Thoracic aorta (tissue), 2 donors: Measurements from ENCODE around the gene ABCG1. TPM values are rescaled to one million over a fixed set of nuclear protein-coding genes. Genes with fewer than 3 reads are reported as not detected.

Source experiments
- ATAC-seq: fragments of 150-250 bp; one replicate; pipeline ENCODE4 v1.8.0; 2017; ENCODE audit warnings: low read depth; ENCODE audit not compliant: insufficient number of reproducible peaks, low FRiP score
- DNase-seq: peaks from one replicate; pipeline ENCODE4 v3.0.0-alpha.2; 2020; ENCODE audit warnings: low spot score
- H3K27ac ChIP-seq, 2 donors: fragments of 200-600 bp; sonication (generic); 1 replicate in 1 of 2; 2 replicates in 1 of 2; pipeline ENCODE4 v1.5.1; 2016; ENCODE audit warnings: mild to moderate bottlenecking in 2 of 2, moderate library complexity in 2 of 2
- H3K27me3 ChIP-seq: fragments of 200-600 bp; sonication (generic); replicated peaks from 2 replicates; pipeline ENCODE4 v1.6.0; 2016; ENCODE audit warnings: mild to moderate bottlenecking; ENCODE audit not compliant: insufficient read depth
- H3K36me3 ChIP-seq: fragments of 200-600 bp; sonication (generic); one replicate; pipeline ENCODE4 v1.5.1; 2016
- H3K4me1 ChIP-seq, 2 donors: fragments of 200-600 bp; sonication (generic); 1 replicate in 1 of 2; 2 replicates in 1 of 2; pipeline versions ENCODE4 v1.5.1 to v1.6.0; 2016; ENCODE audit warnings: low read depth in 2 of 2, mild to moderate bottlenecking in 1 of 2; ENCODE audit not compliant: control insufficient read depth in 1 of 2
- H3K4me3 ChIP-seq: fragments of 200-600 bp; sonication (generic); 2 replicates; pipeline ENCODE4 v1.5.1; 2016; ENCODE audit warnings: mild to moderate bottlenecking
- H3K9me3 ChIP-seq: fragments of 200-600 bp; sonication (generic); 2 replicates; pipeline ENCODE4 v1.5.1; 2016
- total RNA-seq, 2 donors: library from RNA; depleted of rRNA; stranded (reverse); fragments of >200 nt; gene quantifications; one replicate each; pipeline versions ENCODE4 v1.1.0 to v1.2.3, GENCODE V29; 2016
- TF ChIP-seq, protein P1 (sequence below): fragments of 200-600 bp; sonication (generic); IDR thresholded peaks from one replicate; pipeline ENCODE4 v1.5.1; 2019; ENCODE audit warnings: antibody characterized with exemption

Gene ABCG1
- total RNA-seq, 2 donors from 2014 or later: 15.6 to 20.6 TPM

DNA sequence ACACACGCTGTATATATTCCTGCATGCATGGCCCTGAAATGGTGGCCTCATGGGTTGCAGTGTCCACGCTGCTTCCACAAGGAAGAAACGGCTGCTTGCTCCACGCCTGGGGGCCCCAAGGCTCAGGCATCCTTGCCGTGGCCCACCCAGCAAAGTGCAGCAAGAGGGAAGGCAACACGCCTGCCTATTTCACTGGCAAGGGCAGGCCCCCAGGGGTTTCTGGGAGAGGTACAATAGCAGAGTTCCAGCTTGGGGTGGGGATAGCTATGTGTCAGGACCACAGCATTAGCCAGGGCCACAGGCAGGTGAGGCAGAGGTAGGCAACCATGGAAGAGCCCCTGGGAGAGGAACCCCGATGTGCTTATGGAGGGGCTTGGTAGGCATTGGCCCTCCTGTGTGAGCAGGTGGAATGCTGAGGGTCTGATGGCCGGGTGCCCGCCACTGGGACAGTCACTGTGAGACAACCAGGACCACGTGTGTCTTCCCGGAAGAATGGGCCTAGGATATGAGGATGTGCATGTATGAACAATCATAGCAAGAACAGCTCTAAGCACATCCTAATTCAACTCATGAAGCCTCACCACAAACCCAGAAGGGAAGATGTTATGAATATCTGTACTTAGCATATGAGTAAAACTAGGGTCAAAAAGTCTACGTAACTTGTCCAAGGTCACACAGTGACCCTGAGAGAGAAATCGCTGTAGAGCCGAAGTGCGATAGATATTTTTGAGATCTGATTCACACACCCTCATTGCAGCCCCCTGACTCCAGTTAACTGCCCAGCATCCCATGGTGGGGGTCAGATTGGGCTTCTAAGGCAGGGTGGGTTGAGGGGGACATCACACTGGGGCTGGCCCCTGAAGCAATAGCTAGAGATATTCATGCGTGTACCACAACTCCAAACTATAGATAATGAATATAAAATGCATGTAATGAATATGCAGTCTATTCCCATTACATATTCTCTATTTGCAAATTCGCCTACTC lies 120.1 kb downstream of the ABCG1 start:
- Histone ChIP-seq H3K4me3 (no peak overlapping the region), H3K9me3 (no peaks in the 10 kb centered on the region), H3K4me1 (no peaks in the 10 kb centered on the region), H3K36me3 (no peaks in the 10 kb centered on the region), H3K27me3 (no peaks in the 10 kb centered on the region), H3K27ac (no peak overlapping the region)
- ATAC-seq (no peak), DNase-seq (no peak)
- TF ChIP-seq, protein P1, sequence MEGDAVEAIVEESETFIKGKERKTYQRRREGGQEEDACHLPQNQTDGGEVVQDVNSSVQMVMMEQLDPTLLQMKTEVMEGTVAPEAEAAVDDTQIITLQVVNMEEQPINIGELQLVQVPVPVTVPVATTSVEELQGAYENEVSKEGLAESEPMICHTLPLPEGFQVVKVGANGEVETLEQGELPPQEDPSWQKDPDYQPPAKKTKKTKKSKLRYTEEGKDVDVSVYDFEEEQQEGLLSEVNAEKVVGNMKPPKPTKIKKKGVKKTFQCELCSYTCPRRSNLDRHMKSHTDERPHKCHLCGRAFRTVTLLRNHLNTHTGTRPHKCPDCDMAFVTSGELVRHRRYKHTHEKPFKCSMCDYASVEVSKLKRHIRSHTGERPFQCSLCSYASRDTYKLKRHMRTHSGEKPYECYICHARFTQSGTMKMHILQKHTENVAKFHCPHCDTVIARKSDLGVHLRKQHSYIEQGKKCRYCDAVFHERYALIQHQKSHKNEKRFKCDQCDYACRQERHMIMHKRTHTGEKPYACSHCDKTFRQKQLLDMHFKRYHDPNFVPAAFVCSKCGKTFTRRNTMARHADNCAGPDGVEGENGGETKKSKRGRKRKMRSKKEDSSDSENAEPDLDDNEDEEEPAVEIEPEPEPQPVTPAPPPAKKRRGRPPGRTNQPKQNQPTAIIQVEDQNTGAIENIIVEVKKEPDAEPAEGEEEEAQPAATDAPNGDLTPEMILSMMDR: no peak

GRCh38 chr21:42340187-42341050 lies 121.5 kb downstream of the ABCG1 start:
- Histone ChIP-seq H3K27me3 (no peaks in the 10 kb centered on the region), H3K4me1 (no peaks in the 10 kb centered on the region), H3K4me3 (no peak overlapping the region), H3K9me3 (no peaks in the 10 kb centered on the region), H3K27ac (no peak overlapping the region), H3K36me3 (no peaks in the 10 kb centered on the region)
- ATAC-seq (no peak), DNase-seq (no peak)
- TF ChIP-seq, protein P1: no peak

DNA sequence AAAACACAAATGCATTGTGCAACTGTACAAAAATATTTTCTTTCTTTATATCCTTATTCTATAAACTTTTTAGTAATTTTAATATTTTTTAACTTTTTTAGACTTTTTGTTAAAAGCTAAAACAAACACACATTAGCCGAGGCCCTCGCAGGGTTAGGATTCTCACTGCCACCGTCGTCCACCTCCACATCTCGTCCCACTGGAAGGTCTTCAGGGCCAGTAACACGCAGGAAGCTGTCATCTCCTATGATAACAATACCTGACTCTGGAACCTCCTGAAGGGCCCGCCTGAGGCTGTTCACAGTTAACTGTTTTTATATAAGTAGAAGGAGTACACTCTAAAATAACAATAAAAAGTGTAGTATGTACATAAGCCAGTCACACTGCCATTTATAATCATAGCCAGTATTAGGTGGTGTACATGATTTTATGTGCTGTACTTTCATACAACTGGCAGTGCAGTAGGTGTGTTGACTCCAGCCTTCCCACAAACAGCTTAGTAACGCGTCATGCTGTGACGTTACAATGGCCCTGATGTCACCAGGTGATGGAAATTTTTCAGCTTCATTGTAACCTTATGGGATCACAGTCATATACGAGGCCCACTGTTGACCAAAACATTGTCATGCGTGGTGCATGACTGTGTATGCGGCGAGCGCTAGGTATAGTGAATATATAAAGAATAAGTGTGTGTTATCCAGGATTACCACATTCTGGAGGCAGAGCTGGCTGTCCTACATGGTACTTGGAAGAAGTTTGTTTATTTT lies 123.0 kb downstream of the ABCG1 start:
- ATAC-seq: no peak
- Histone ChIP-seq H3K27ac (no peak overlapping the region), H3K9me3 (no peaks in the 10 kb centered on the region), H3K36me3 (no peaks in the 10 kb centered on the region), H3K4me3 (no peak overlapping the region), H3K4me1 (no peaks in the 10 kb centered on the region), H3K27me3 (no peaks in the 10 kb centered on the region)
- DNase-seq: no peak
- TF ChIP-seq, protein P1: no peak

DNA sequence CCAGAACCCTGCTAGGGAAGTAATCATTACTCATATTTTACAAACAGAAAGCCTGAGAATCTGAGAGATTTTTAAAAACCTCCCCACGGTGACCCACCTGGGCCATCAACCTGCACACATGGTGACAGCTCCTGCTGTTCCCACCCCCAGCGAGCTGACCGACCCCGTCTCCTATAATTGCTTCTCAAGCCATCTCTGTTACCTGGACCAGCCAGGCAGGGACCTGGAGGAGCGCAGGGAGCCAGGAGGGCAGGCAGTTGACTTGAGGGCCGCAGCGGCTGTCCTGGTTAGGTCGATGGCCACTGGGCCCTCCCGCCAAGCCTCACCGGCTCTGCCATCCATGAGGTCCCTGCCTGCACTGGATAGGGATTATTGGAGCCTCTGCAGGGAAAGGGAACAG lies 124.2 kb downstream of the ABCG1 start:
- H3K4me1 ChIP-seq: no peaks in the 10 kb centered on the region
- no peaks in the 10 kb centered on the region for H3K9me3 ChIP-seq
- ATAC-seq (no peak), DNase-seq (no peak)
- H3K27ac ChIP-seq: no peak overlapping the region
- H3K4me3 ChIP-seq: no peak overlapping the region
- no peaks in the 10 kb centered on the region for H3K36me3 ChIP-seq
- TF ChIP-seq, protein P1: no peak
- H3K27me3 ChIP-seq: no peaks in the 10 kb centered on the region
